ENCODE measurements around the gene CR1L.
"Not testable (repeated sequence)": the region's sequence is repeated elsewhere in the genome, so short reads cannot be mapped to it uniquely, and the experiment has no call there.

The CR1L gene

DNA sequence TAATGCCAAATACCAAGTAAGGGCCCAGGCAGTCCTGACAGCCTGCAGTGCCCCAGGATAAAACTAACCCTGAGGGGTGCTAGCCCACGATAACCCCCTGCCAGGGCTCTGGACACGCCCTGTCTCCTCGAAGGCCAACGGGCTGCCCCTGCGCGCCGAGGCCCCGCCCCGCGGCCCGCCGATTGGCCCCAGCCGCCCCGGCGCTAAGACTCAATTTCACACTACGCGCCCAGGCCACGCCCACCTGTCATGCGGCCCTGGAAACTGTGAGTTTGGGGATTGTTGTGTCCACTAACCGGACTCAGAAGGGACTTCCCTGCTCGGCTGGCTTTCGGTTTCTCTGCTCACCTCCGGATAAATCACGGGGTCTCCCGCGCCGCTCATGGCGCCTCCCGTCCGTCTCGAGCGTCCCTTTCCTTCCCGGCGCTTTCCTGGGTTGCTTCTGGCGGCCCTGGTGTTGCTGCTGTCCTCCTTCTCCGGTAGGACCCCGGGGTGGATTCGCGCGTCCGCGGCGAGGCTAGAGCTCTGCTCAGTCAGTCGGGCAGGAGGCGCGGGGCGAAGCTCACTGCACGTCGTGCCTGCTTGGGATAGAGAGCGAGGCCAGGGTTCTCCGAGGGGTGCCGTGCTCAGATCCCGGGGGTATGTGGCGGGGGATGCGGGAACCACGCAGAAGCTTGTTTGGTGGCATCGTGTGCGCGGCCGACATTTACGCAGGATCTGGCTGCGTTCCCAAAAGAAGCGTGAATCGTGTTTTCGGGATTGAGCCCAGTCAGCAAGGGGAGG is at the start of gene CR1L:
Gene CR1L (plus strand): TSS at position 282 of the 783 bp plus-strand sequence. CDS start 101 bp downstream, at position 383.
- DNase-seq (ENCODE audit: low read depth in 1 of 2, low spot score in 1 of 2): peak; percentile 38 to 60

DNA sequence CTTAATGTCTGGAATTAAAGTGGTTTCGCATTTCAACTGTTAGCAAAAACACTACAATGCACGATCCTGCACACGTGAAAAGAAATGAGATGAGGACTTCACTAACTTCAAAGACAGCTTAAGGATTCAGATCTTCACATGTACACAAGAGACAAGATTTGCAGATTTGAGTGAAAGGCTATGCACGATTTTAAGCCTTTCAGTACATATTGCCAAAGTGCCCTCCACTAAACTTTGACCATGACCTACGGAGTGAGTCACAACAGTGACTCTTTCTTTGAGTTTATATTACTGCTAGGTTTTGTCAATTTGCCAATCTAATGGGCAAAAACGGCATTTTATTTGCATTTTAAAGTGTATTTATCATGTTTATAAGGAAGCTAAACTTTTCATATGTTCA is 41.2 kb upstream of the CR1L start:
- no peak for DNase-seq (ENCODE audit: low read depth in 1 of 2, low spot score in 1 of 2)

DNA sequence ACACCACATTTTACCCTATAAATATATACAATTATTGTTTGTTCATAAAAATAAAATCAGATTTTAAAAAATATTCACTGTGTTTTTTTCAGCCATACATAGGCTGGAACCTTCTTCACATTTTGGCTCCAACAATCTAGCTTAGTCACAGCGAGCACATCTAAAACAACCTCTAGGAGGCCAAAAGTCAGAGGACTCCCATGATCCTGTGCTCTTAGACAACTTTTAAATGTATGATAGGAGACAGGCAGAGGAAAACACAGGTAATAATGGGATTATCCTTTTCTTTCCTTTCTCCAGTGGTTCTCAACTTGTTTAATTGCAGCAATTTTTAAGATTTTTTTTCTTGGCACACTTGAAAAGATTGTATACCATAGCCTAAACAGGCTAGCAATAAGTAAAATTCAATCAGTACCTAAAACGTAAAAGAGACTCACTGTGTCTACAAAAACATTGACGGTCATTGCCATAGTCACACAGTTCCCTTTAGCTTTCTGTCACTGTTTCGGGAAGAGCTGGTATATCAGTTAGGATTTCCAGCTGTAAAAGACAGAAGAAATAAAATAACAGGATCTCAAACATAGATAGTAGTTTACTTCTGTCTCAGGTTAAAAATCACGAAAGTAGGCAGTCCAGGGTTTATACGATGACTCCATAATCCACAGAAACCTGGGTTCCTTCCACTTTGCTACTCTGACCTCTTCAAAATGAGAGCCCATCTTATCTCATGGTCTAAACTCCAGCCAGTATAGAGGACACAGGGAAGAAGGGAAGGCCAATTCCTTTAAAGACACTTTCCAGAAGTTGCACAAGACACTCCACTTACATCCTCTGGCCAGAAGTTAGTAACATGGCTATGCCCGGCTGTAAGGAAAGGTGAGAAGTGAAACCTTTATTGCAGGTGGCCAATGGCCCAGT is 39.2 kb upstream of the CR1L start:
- DNase-seq (ENCODE audit: low read depth in 1 of 2, low spot score in 1 of 2): no peak

DNA sequence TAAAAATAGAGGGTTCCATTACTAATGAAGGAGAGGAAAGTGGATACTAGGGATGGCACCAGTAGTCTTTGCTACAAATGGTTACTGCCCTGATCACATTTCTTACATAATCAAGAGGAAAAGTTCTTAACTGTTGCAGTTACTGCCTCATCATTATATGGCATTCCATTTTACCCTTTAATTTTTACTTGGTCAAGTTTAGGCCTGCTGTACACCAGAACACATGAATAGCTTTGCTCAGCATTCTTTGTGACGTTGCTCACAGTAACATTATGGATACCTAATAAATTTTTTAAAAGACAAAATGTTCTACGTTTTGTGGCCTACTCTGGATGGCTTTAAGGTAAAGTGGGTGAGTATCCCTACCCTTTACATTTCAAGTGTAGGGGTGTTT is 38.6 kb upstream of the CR1L start:
- no peak for DNase-seq (ENCODE audit: low read depth in 1 of 2, low spot score in 1 of 2)

DNA sequence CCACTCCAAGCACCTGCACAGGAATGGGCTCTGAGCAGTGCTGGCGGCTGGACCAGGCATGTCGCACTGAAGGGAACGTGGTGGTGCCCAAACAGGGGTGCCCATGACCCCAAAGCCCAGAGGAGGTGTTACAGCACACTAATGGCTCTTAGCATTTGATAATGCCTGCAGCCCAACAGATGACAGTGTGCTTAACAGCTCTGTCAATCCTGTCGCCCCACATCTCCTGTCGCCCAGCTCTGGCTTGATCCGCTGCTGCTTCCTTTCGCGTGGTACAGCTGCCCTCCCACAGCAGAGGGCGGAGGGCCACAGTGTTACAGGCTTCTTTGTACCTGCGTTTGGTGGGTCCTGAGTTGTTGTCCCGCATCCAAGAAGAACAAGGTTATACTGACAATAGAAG is 32.2 kb upstream of the CR1L start:
- DNase-seq (ENCODE audit: low read depth in 1 of 2, low spot score in 1 of 2): no peak

DNA sequence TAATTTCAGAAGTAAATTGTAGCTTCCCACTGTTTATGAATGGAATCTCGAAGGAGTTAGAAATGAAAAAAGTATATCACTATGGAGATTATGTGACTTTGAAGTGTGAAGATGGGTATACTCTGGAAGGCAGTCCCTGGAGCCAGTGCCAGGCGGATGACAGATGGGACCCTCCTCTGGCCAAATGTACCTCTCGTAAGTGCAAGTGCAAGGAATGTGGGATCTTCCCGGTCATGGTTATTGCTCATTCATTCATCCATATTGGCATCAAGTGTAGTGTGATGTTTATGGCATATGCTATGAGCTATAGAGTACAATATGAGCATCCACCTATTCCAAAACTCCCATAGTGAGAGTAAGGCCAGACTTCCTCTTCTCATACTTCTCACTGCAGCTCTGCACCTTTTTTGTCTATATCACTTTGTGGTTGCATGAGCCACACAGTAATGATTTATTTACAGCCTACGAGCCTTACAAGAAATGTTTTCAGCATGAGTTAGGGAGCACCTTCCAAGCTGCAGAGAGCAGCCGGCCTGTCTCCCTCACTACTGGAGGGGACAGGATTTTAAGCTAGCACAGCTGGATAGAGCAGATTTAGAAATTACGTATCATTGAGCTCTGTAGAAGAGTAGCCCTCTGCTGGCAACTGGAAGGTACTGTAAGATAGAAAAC is 24.9 kb upstream of the CR1L start:
- no peak for DNase-seq (ENCODE audit: low read depth in 1 of 2, low spot score in 1 of 2)

DNA sequence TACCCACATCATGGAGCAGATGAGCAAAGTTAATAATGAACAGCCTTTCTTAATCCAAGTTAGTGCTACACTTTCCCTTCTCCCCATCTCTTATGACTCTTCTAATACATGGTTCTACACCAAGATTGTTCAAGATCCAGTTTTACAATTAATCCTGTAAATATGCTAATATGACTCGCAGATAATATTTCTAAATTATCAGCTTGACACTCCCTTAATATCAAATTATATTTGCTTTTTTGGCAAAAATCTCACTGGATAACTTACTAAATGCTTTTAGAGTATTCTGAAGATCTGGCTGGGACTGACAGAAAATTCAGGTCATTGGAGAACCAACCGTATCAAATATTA is 24.4 kb upstream of the CR1L start:
- no peak for DNase-seq (ENCODE audit: low read depth in 1 of 2, low spot score in 1 of 2)

DNA sequence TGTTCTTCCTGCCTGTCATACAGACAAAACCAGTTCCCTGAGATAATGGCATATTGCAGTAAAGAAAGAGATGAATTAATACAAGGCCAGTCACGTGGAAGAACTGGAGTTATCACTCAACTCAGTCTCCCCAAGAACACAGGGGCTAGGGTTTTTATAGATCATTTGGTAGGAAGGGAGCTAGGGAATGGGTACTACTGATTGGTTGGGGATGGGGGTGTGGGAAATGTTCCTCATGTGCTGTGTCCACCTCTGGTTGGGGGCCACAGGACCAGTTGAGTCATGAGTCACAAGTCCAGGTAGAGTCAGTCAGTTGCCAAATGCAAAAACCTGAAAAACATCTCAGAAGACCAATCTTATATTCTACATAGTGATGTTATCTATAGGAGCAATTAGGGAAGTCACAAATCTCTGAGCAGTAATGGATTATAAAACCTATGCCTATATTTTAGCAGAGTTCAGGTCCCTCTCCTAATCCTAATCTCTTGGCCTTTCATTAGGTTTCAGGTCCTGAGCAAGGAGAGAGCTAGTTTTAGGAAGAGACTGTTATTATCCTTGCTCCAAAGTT is 19.3 kb upstream of the CR1L start:
- not testable (repeated sequence) for DNase-seq (ENCODE audit: low read depth in 1 of 2, low spot score in 1 of 2)

DNA sequence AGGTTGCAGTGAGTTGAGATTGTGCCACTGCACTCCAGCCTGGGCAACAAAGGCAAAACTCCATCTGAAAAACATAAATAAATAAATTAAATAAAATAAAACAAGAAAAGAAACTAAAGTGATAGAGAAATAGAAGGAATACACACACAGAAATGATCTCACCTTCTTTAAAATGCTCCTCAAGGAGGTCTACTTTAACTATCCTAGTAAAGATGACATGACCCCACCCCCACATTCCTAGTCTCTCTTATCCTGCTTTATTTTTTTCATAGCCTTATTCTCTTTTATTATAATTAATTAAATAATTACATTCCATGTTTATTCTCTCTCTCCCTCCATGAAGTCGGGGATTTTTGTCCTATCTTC is 18.0 kb upstream of the CR1L start:
- no peak for DNase-seq (ENCODE audit: low read depth in 1 of 2, low spot score in 1 of 2)

DNA sequence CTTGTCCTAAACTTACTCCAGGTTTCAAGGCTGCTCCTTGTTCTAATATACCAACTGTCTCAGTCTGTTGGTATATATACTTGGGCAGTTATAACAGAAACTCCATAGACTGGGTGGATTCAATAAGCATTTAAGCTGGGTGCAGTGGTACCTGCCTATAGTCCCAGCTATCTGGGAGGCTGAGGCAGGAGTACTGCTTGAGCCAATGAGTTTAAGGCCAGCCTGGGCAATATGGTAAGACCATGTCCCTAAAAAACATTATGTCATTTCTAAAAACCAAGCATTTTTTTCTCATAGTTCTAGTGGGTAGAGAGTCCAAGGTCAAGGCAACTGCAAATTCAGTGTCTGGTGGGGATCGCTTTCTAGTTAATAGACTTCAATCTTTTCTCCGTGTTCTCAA is 17.4 kb upstream of the CR1L start:
- DNase-seq (ENCODE audit: low read depth in 1 of 2, low spot score in 1 of 2): no peak

DNA sequence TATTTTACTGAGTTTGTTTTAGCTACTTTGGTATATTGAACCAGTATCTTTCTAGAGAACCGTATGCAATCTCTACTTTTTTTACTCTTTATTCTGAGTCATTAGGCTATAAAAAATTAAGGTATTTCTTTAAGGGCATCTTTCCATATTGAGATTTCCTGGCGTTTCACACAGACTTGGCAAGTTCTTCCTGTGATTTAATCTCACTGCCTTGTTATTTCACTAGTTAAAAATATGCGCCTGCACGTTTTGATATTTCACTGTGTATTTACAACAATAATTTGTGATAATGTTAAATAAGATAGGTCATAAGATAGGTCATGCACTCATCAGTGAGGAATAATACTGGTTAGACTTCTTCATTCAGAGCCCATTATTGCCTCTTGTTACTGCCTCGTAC is 16.2 kb upstream of the CR1L start:
- no peak for DNase-seq (ENCODE audit: low read depth in 1 of 2, low spot score in 1 of 2)

DNA sequence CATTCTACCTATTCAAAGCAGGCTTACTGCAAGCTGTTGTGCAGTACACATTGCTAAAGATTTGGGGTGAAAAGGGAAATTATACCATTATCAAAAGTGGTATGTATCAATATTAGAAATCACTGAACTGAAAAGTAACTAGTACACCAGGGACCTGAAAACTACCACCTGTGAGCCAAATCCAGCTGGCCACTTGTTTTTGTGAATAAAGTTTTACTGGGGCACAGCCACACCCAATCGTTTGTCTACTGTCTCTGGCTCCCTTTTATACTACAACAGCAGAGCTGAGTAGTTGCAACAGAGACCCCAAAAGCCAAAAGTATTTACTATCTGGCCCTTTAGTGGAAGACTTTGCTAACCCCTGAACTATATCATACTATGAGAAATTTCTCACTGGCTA is 13.8 kb upstream of the CR1L start:
- DNase-seq (ENCODE audit: low read depth in 1 of 2, low spot score in 1 of 2): no peak

DNA sequence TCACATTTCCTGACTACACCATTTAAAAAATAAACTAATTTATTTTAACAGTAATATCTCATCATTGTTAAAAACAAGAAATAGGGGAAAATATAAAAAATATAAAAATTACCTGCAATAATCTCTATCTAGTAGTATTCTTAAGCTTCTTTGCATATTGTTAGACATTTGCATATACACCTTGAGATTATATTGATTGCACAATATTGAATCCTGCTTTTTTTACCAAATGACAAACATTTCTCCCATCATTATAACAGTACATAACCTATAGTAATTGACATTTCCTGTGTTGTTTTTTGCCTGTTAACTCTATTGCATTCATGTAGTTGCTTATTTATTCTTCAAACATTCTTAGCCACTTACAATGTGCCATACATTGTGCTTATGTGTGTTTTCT is 11.7 kb upstream of the CR1L start:
- DNase-seq (ENCODE audit: low read depth in 1 of 2, low spot score in 1 of 2): no peak

DNA sequence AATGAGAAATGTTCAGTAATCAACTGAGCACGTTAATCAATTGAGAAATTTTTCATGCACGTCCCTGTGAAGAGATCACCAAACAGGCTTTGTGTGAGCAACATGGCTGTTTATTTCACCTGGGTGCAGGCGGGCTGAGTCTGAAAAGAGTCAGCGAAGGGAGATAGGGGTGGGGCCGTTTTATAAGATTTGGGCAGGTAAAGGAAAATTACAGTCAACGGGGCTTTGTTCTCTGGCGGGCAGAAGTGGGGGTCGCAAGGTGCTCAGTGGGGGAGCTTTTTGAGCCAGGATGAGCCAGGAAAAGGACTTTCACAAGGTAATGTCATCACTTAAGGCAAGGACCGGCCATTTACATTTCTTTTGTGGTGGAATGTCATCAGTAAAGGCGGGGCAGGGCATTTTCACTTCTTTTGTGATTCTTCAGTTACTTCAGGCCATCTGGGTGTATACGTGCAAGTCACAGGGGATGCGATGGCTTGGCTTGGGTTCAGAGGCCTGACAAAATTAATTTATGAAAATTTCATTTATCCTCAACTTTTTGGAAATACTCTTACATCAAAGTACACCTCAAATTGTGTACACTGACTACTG is 11.1 kb upstream of the CR1L start:
- DNase-seq (ENCODE audit: low read depth in 1 of 2, low spot score in 1 of 2): not testable (repeated sequence)

DNA sequence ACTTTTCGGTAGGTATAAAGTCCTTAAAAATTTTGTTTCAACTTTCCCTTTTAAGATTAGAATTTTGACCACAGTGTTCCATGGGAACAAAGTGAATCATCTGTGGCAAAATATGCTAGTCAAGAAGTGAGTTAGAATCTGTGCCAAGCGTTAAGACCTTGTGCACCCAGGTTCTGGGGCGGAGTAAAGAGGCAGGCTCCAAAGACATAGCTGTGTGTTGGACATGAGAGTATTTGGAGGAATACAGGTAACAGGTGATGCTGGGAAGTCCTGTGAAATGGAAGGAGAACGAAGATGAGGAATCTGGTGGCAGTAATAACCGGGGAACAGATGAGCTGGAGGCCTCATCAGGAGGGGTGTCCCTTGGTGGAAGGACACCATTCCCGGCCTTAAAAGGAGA is 10.6 kb upstream of the CR1L start:
- not testable (repeated sequence) for DNase-seq (ENCODE audit: low read depth in 1 of 2, low spot score in 1 of 2)

DNA sequence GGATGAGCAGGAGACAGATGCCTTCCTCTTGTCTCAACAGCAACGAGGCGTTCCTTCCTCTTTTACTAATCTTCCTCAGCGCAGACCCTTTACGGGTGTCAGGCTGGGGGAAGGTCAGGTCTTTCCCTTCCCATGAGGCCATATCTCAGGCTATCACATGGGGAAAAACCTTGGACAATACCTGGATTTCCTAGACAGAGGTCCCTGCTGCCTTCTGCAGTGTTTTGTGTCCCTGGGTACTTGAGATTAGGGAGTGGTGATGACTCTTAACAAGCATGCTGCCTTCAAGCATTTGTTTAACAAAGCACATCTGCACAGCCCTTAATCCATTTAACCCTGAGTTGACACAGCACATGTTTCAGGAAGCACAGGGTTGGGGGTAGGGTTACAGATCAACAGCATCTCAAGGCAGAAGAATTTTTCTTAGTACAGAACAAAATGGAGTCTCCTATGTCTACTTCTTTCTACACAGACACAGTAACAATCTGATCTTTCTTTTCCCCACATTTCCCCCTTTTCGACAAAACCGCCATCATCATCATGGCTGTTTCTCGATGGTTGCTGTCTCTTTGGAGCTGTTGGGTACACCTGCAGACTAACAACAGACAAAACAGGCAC is 9.3 kb upstream of the CR1L start:
- DNase-seq (ENCODE audit: low read depth in 1 of 2, low spot score in 1 of 2): not testable (repeated sequence)

DNA sequence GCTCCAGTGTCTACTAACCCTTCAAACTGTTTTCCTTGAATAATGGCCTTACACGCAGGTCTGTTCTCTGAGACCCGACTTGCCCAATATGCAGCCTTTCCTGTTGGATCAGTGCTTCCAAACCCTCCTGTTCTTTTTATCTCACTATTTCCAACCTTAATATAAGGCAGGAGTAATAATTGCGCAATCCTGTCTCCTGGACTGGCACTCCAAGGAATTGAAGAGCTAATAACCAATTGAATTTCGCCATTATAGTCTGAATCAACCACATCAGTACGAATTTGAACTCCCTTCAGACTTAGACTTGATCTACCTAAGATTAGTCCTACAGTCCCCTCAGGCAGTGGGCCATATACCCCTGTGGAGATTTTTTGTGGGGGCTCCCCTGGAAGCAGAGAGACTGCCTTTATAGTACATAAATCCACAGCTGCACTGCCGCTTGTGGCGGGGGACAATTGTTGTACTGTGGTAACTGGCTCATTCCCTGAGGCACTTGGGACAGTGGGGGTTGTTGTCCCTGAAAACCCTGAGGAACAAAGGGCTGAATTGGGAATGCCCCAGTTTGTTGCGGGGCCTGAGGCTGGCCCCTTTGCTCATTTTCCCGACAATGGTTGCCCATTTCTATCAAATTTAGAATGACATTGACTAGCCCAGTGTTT is 6.3 kb upstream of the CR1L start:
- DNase-seq (ENCODE audit: low read depth in 1 of 2, low spot score in 1 of 2): not testable (repeated sequence)

DNA sequence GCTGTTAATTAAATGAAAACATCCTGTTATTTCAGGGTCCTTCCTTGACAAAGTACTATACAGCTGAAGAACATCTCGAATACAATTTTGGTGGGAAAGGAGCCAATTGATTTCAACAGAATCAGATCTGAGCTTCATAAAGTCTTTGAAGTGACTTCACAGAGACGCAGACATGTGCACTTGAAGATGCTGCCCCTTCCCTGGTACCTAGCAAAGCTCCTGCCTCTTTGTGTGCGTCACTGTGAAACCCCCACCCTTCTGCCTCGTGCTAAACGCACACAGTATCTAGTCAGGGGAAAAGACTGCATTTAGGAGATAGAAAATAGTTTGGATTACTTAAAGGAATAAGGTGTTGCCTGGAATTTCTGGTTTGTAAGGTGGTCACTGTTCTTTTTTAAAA is 5.6 kb upstream of the CR1L start:
- DNase-seq (ENCODE audit: low read depth in 1 of 2, low spot score in 1 of 2): not testable (repeated sequence)

DNA sequence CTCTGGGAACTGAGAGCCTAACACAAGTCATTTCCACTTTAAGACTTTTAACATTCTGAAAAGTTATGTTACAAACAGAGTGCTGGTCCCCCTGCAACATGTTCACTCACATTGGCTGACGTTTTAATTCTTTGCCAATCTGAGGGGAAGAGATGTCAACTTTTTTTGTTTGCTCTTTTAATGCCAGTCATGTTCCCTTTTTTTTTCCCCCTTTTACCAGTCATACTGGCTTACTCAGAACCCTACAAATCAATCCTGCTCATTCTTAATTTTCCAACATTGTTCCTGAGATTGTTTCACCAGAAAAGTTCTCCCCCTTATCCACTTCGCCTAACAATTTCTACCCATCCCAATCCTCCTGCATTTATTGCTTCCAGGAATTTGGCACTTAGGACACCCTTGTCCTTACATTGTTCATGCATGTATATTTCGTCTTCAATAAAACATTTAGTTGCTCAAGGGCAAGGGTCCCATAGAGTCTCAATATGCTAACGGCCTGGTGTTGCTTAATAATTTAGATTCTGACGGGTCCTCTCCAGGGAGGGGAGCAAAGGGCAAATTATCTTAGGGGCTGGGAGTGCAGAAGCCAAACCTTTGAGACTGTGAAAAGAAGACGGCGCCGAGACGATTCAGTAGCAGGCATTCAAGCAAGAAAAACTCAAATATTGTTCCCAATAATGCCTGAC is 624 bp upstream of the CR1L start:
- no peak for DNase-seq (ENCODE audit: low read depth in 1 of 2, low spot score in 1 of 2)

DNA sequence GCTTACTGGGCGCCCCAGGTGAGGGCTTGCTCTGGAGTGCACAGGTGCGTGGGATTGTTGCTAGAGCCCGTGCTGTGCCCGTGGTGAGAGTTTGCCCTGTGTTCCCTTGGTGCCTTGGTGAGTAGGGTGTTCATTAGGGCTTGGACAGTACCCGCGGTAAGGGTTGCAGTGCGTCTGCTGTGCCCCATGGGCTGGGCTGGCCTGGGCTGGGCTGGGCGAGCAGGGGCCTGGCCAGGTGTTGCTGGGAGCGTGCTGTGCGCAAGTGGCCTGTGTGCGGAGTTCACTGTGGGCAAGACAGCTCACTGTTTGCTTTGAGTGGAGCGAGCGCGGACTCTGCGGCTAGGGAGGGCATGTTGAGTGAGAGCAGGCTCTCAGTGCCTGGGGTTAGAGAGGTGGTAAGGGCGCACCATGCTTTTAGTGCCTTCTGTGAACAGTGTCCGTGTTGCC is 725 bp downstream of the CR1L start:
- no peak for DNase-seq (ENCODE audit: low read depth in 1 of 2, low spot score in 1 of 2)
